Myometrial cell (primary cell): Measurements from ENCODE around the gene SCD. TPM values are rescaled to one million over a fixed set of nuclear protein-coding genes. Genes with fewer than 3 reads are reported as not detected.

Experiments
- total RNA-seq: library from RNA; depleted of rRNA; stranded (reverse); fragments of >200 nt; gene quantifications from 2 replicates; pipeline ENCODE4 v1.2.3, GENCODE V29; 2015

SCD gene
- 1,102 and 1,319 TPM in 2 replicates for total RNA-seq

GRCh38 chr10:100346765-100347567, at the start of gene SCD:
TSS of gene SCD (plus strand) at chr10:100347233. CDS start at chr10:100347505, 272 bp downstream.

GRCh38 chr10:100330079-100330478, 17.0 kb upstream of the SCD start, which contains the start of gene PKD2L1:
TSS of gene PKD2L1 (minus strand) at chr10:100330228. CDS start at chr10:100330103, 125 bp downstream.

Other genes with a start within 250 kb of the SCD start
- gene ERLIN1, start 161.2 kb upstream of the SCD start, total RNA-seq = 28.3 and 39.2 TPM in 2 replicates
- 17.3 and 19.1 TPM in 2 replicates for gene CHUK, start 117.6 kb upstream of the SCD start, total RNA-seq
- gene CWF19L1, start 79.6 kb upstream of the SCD start, total RNA-seq = 22.5 and 35.3 TPM in 2 replicates
- gene BLOC1S2, start 60.6 kb upstream of the SCD start, total RNA-seq = 50.5 and 54.2 TPM in 2 replicates
- not detected in 2 replicates for gene PKD2L1, start 17.0 kb upstream of the SCD start, total RNA-seq
- not detected in 2 replicates for gene WNT8B, start 115.8 kb downstream of the SCD start, total RNA-seq
- gene SEC31B, start 172.6 kb downstream of the SCD start, total RNA-seq = 0.29 and 1.1 TPM in 2 replicates
- 222 and 279 TPM in 2 replicates for gene NDUFB8, start 182.6 kb downstream of the SCD start, total RNA-seq
- gene HIF1AN, start 188.7 kb downstream of the SCD start, total RNA-seq = 4.6 and 11.7 TPM in 2 replicates